IMR-90 (cell line): ENCODE results near the gene FAAP20.

Source experiments
- CHD1 ChIP-seq: IDR thresholded peaks from 2 replicates; pipeline ENCODE4 v1.6.1; 2012; ENCODE audit warnings: low read depth, low read length, improper control_type of control experiment
- CTCF ChIP-seq: conservative IDR thresholded peaks from 2 replicates; pipeline ENCODE4 v1.5.1; 2012; ENCODE audit warnings: mild to moderate bottlenecking, low read depth, low read length, improper control_type of control experiment
- SMC3 ChIP-seq: fragments of 150-350 bp; IDR thresholded peaks from 2 replicates; pipeline ENCODE4 v1.6.1; 2016; ENCODE audit warnings: low read depth, mild to moderate bottlenecking, antibody characterized with exemption, low read length, moderate library complexity

DNA sequence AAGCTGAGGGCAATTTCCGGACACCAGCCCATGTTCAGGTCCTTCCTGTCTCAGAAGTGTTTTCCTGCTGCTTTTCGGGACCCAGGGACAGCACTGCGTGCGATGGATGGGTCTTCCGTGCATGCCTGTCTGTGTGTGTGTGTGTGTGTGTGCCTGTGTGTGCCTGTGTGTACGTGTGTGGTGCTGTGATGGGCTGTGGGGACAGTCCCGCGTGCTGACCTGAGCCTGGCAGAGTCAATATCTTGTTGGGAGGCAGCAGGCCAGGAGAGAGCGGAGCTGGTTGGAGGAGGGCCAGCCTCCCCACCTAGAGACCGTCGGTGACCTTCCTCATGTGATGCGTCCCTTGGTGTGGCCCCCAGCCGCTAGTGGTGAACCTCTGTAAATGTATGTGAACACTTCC lies 47.2 kb upstream of the FAAP20 start:
- no peak for TF ChIP-seq CHD1
- no peak for TF ChIP-seq SMC3
- TF ChIP-seq CTCF, result no peak
